SK-N-SH (cell line): ENCODE results near the gene RAD54L2.

ENCODE experiments used
- CHD2 ChIP-seq: fragments of 150-350 bp; IDR thresholded peaks from 2 replicates; pipeline ENCODE4 v1.6.1; 2018; ENCODE audit warnings: low read length; ENCODE audit not compliant: partially characterized antibody
- CTCF ChIP-seq: fragments of 200-600 bp; sonication (generic); IDR thresholded peaks from 2 replicates; pipeline ENCODE4 v1.6.1; 2017; ENCODE audit warnings: antibody characterized with exemption, mild to moderate bottlenecking, moderate library complexity
- ELF1 ChIP-seq: IDR thresholded peaks from 2 replicates; pipeline ENCODE4 v1.4.0; 2012
- EP300 ChIP-seq, 2 experiments: IDR thresholded peaks; 2 replicates each; pipeline versions ENCODE4 v1.4.0 to v1.6.1; 2012; ENCODE audit warnings: borderline replicate concordance in 1 of 2, low read depth in 1 of 2, low read length in 1 of 2
- EZH2phosphoT487 ChIP-seq: fragments of 200-600 bp; sonication (generic); IDR thresholded peaks from 2 replicates; pipeline ENCODE4 v1.6.1; 2017; ENCODE audit warnings: low read depth, mixed run types, mild to moderate bottlenecking, antibody characterized with exemption, moderate library complexity, borderline replicate concordance
- REST ChIP-seq: IDR thresholded peaks from 2 replicates; pipeline ENCODE4 v1.6.1; 2012; ENCODE audit warnings: mild to moderate bottlenecking, low read depth, low read length, moderate library complexity
- SMC3 ChIP-seq: IDR thresholded peaks from 2 replicates; pipeline ENCODE4 v1.6.1; 2012; ENCODE audit warnings: low read depth, low read length, improper control_type of control experiment
- TEAD4 ChIP-seq: IDR thresholded peaks from 2 replicates; pipeline ENCODE4 v1.4.0; 2012; ENCODE audit warnings: mild to moderate bottlenecking, borderline replicate concordance; ENCODE audit not compliant: insufficient read depth
- YY1 ChIP-seq: IDR thresholded peaks from 2 replicates; pipeline ENCODE4 v1.4.0; 2012; ENCODE audit warnings: low read depth, mild to moderate bottlenecking
- TF ChIP-seq, protein P1 (sequence below): IDR thresholded peaks from 2 replicates; pipeline ENCODE4; 2012

GRCh38 chr3:51530485-51530884 is 8.0 kb upstream of the RAD54L2 start:
- TF ChIP-seq YY1 (no peak), EP300 (IDR thresholded peaks at IDR 0.05; ENCODE audit: borderline replicate concordance in 1 of 2, low read depth in 1 of 2, low read length in 1 of 2) (no peak), REST (no peak), SMC3 (no peak), TEAD4 (no peak), CTCF (no peak), EZH2phosphoT487 (no peak), CHD2 (no peak), ELF1 (no peak)
- TF ChIP-seq, protein P1, sequence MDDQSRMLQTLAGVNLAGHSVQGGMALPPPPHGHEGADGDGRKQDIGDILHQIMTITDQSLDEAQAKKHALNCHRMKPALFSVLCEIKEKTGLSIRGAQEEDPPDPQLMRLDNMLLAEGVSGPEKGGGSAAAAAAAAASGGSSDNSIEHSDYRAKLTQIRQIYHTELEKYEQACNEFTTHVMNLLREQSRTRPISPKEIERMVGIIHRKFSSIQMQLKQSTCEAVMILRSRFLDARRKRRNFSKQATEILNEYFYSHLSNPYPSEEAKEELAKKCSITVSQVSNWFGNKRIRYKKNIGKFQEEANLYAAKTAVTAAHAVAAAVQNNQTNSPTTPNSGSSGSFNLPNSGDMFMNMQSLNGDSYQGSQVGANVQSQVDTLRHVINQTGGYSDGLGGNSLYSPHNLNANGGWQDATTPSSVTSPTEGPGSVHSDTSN: no peak
